OCI-LY7 (cell line): ENCODE results near the gene MAN1A2. TPM values are rescaled to one million over a fixed set of nuclear protein-coding genes. Genes with fewer than 3 reads are reported as not detected.

Experiments used
- BruUV-seq: library from RNA; stranded (reverse); fragments of 400-500 nt; replicated peaks from 2 replicates; lab custom pipeline; 2021; lab: Mats Ljungman, UMichigan
- CTCF ChIA-PET: fragments of 300-600 bp; sonication (Branson Sonifier 250); formaldehyde crosslinking; loops from one replicate; lab custom pipeline; 2022; ENCODE audit warnings: antibody characterized with exemption; ENCODE audit not compliant: unreplicated experiment; lab: Charles Lee
- POLR2A ChIA-PET: fragments of 300-600 bp; sonication (Branson Sonifier 250); formaldehyde crosslinking; loops from one replicate; lab custom pipeline; 2022; ENCODE audit warnings: antibody characterized with exemption; lab: Charles Lee
- DNase-seq: peaks from one replicate; pipeline ENCODE4 v3.0.0-alpha.2; 2015; ENCODE audit warnings: low spot score
- H2AFZ ChIP-seq: fragments of 200-600 bp; sonication (generic), shearing (Covaris generic); 2 replicates; pipeline ENCODE4 v1.6.1; 2014; ENCODE audit warnings: mild to moderate bottlenecking, antibody characterized with exemption, low read length, moderate library complexity
- H3K27ac ChIP-seq: fragments of 200-600 bp; sonication (generic); 2 replicates; pipeline ENCODE4 v1.5.1; 2014; ENCODE audit warnings: mixed run types, low read depth, mild to moderate bottlenecking, moderate library complexity, low read length, inconsistent platforms; ENCODE audit not compliant: poor library complexity, severe bottlenecking
- H3K36me3 ChIP-seq: fragments of 200-600 bp; sonication (generic); 2 replicates; pipeline ENCODE4 v1.6.1; 2014; ENCODE audit warnings: mild to moderate bottlenecking, antibody characterized with exemption, low read length, moderate library complexity, mixed read lengths; ENCODE audit not compliant: insufficient read depth
- H3K4me1 ChIP-seq: fragments of 200-600 bp; sonication (generic); 2 replicates; pipeline ENCODE4 v1.5.1; 2014; ENCODE audit warnings: mild to moderate bottlenecking, low read length; ENCODE audit not compliant: insufficient read depth, poor library complexity, severe bottlenecking
- H3K4me2 ChIP-seq: fragments of 200-600 bp; sonication (generic); 2 replicates; pipeline ENCODE4 v1.6.1; 2014; ENCODE audit warnings: mild to moderate bottlenecking, low read length
- H3K4me3 ChIP-seq: fragments of 200-600 bp; sonication (generic); 2 replicates; pipeline ENCODE4 v1.5.1; 2014; ENCODE audit warnings: mild to moderate bottlenecking, low read depth, low read length; ENCODE audit not compliant: poor library complexity, severe bottlenecking
- H3K79me2 ChIP-seq: fragments of 200-600 bp; sonication (generic); 2 replicates; pipeline ENCODE4 v1.6.1; 2016; ENCODE audit warnings: low read depth, mild to moderate bottlenecking, low read length, moderate library complexity, mixed read lengths; ENCODE audit not compliant: insufficient read depth
- H3K9me2 ChIP-seq: fragments of 200-600 bp; sonication (generic); 2 replicates; pipeline ENCODE4 v1.6.1; 2016; ENCODE audit warnings: mild to moderate bottlenecking, low read length, mixed read lengths; ENCODE audit not compliant: insufficient read depth
- H3K9me3 ChIP-seq: fragments of 200-600 bp; sonication (generic); 2 replicates; pipeline ENCODE4 v1.6.1; 2014; ENCODE audit warnings: mild to moderate bottlenecking, mixed run types, low read length, mixed read lengths
- H4K20me1 ChIP-seq: fragments of 200-600 bp; sonication (generic); 2 replicates; pipeline ENCODE4 v1.6.1; 2014; ENCODE audit warnings: mild to moderate bottlenecking, antibody characterized with exemption, low read length, moderate library complexity, mixed read lengths; ENCODE audit not compliant: insufficient read depth
- CTCF ChIP-seq: fragments of 200-600 bp; sonication (generic); conservative IDR thresholded peaks from 2 replicates; pipeline ENCODE4 v1.5.1; 2014; ENCODE audit warnings: mild to moderate bottlenecking, antibody characterized with exemption, low read length, moderate library complexity, mixed read lengths
- EZH2phosphoT487 ChIP-seq: fragments of 200-600 bp; sonication (generic); IDR thresholded peaks from 2 replicates; pipeline ENCODE4 v1.6.1; 2018; ENCODE audit warnings: low read depth, borderline replicate concordance, mild to moderate bottlenecking, mixed run types, antibody characterized with exemption, low read length, moderate library complexity, mixed read lengths
- intact Hi-C: fragments of 100-400 bp; cut with micrococcal nuclease; formaldehyde crosslinking; loops from one replicate; pipeline ENCODE4 v1.10.0; 2022; ENCODE audit not compliant: unreplicated experiment
- total RNA-seq, 2 experiments: library from RNA; depleted of rRNA in 1 of 2; stranded (reverse); fragments of >200 nt in 1 of 2; shearing (Covaris generic) in 1 of 2; gene quantifications; 2 replicates each; pipeline ENCODE4 v1.2.3, GENCODE V29; 2014 to 2022

Gene MAN1A2
- total RNA-seq, 2 experiments from 2014 or later = 16.1 to 27.5 TPM

- Histone ChIP-seq H3K36me3 (no peaks in the 10 kb centered on the region), H3K4me1 (no peaks in the 10 kb centered on the region), H2AFZ (no peak overlapping the region), H3K4me3 (no peak overlapping the region), H3K9me2 (no peaks in the 10 kb centered on the region), H3K9me3 (no peaks in the 10 kb centered on the region), H3K79me2 (no peaks in the 10 kb centered on the region), H3K27ac (no peak overlapping the region), H4K20me1 (no peaks in the 10 kb centered on the region), H3K4me2 (no peak overlapping the region)
- BruUV-seq = TSS peak; percentile 13
- no peak for TF ChIP-seq CTCF
- TF ChIP-seq EZH2phosphoT487 = no peak
- ChIA-PET CTCF (no interaction called here), POLR2A (interaction anchor here (0.7 to 0.8 kb wide), 2 partner anchors 234 to 236 kb away, joined by 3 to 4 read pairs; no protein-coding TSS in a partner anchor)
- intact Hi-C loops = no loop called here
- no peak for DNase-seq
Observed at GRCh38 chr1:117523111-117523510, 155.9 kb downstream of the MAN1A2 start.

- intact Hi-C loops = no loop called here
- Histone ChIP-seq H4K20me1 (no peaks in the 10 kb centered on the region), H3K4me1 (no peaks in the 10 kb centered on the region), H3K79me2 (no peaks in the 10 kb centered on the region), H3K4me2 (no peak overlapping the region), H3K9me3 (no peaks in the 10 kb centered on the region), H3K4me3 (no peak overlapping the region), H2AFZ (no peak overlapping the region), H3K27ac (no peak overlapping the region), H3K9me2 (no peaks in the 10 kb centered on the region), H3K36me3 (no peaks in the 10 kb centered on the region)
- DNase-seq = no peak
- no TSS peak for BruUV-seq
- ChIA-PET CTCF (no interaction called here), POLR2A (interaction anchor here (1.2 kb wide), 1 partner anchor 12 kb away, joined by 3 read pairs; no protein-coding TSS in a partner anchor)
- TF ChIP-seq CTCF = no peak
- TF ChIP-seq EZH2phosphoT487 = no peak
Observed at GRCh38 chr1:117527074-117527473, 159.8 kb downstream of the MAN1A2 start.

GRCh38 chr1:117527566-117528102 is 160.4 kb downstream of the MAN1A2 start:
- Histone ChIP-seq H3K79me2 (no peaks in the 10 kb centered on the region), H3K9me3 (no peaks in the 10 kb centered on the region), H3K4me3 (no peak overlapping the region), H3K4me2 (no peak overlapping the region), H3K27ac (no peak overlapping the region), H2AFZ (no peak overlapping the region), H3K4me1 (no peaks in the 10 kb centered on the region), H4K20me1 (no peaks in the 10 kb centered on the region), H3K36me3 (no peaks in the 10 kb centered on the region), H3K9me2 (no peaks in the 10 kb centered on the region)
- no TSS peak for BruUV-seq
- no peak for DNase-seq
- ChIA-PET POLR2A (interaction anchor here (1.2 kb wide), 1 partner anchor 11 kb away, joined by 3 read pairs; no protein-coding TSS in a partner anchor), CTCF (no interaction called here)
- intact Hi-C loops = no loop called here
- TF ChIP-seq CTCF = no peak
- TF ChIP-seq EZH2phosphoT487 = no peak
